HG03045 (cell line): Measurements from ENCODE around the gene TMEM238.
"Not testable (repeated sequence)": the region's sequence is repeated elsewhere in the genome, so short reads cannot be mapped to it uniquely, and the experiment has no call there.

Experiments
- ATAC-seq: cut with Tn5 transposase; IDR thresholded peaks from one replicate; pipeline ENCODE4 v1.9.1; 2021; ENCODE audit warnings: mild to moderate bottlenecking, moderate library complexity; ENCODE audit not compliant: unreplicated experiment

The TMEM238 gene

DNA sequence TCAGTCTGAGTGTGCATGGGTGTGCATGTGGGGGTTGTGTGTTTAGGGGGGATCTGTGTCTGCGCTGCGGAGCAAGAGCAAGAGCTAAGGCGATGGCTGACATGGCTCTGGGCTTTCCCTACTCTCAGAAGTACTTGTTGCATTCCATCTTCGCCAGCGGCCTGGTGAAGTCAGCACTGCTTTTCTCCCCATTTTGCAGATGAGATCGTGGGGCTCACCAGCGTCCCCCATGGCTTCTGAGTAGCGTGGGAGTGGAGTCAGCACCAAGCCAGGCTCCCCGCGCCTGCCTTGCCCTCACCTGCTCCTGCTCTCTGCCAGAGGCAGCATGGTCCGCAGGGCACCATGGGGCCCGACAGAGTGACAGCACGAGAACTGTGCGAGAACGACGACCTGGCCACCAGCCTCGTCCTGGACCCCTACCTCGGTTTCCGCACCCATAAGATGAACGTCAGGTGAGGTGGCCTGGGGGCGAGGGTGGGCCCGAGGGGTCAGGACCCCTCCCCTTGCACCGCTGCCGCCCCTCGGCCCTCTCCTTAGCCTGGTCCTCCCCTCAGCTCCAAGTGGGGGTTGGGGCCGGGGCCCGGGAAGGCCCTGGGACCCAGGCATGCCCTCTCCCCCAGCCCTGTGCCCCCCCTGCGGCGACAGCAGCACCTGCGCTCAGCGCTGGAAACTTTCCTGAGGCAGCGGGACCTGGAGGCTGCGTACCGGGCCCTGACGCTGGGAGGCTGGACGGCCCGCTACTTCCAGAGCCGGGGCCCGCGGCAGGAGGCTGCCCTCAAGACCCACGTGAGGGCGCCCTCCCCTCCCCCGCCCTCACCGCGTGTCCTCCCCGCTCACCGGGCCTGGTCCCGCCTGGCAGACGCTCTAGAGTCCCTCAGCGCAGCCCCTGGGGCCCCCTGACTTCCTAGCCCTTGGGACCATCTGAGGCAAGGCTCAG is 42.2 kb downstream of the TMEM238 start:
- no peak for ATAC-seq

DNA sequence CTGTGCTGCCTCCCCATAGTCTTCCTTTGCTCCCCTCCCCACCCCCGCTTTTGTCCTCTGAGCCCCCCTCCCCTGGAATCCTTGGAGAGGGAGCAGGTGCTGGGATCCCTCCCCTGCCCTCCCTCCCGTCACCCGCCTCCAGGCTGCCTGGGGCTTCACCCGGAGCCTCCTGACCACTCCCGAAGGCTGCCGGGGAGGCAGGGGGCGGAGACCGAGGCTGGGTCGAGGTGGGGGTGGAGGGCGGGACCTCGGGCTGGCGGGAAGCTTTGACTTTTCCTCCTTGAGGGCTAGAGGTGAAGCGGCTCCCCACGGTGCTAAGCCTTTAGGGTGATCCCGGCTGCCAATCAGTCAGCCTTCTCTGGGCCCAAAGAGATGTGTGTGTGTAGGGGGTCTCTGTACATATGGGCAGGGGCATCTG is 42.9 kb downstream of the TMEM238 start:
- ATAC-seq: no peak

DNA sequence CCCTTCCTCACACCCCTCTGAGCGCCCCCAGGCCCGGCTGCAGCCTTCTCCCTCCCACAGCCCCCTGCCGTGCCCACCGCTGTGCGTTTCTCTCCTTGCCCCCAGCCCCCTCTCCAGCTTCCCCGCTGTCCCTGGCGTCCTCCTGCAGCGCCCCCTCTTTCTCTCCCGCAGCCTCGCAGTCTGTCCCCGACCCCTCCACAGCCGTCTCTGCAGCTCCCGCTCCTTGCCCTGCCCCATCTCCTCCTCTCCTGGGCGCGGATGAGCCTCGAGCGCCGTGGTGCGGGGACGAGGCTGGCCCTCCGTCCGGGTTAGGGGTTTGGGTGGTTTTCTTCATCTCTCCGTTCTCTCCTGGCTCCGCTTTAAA is 43.3 kb downstream of the TMEM238 start:
- no peak for ATAC-seq

DNA sequence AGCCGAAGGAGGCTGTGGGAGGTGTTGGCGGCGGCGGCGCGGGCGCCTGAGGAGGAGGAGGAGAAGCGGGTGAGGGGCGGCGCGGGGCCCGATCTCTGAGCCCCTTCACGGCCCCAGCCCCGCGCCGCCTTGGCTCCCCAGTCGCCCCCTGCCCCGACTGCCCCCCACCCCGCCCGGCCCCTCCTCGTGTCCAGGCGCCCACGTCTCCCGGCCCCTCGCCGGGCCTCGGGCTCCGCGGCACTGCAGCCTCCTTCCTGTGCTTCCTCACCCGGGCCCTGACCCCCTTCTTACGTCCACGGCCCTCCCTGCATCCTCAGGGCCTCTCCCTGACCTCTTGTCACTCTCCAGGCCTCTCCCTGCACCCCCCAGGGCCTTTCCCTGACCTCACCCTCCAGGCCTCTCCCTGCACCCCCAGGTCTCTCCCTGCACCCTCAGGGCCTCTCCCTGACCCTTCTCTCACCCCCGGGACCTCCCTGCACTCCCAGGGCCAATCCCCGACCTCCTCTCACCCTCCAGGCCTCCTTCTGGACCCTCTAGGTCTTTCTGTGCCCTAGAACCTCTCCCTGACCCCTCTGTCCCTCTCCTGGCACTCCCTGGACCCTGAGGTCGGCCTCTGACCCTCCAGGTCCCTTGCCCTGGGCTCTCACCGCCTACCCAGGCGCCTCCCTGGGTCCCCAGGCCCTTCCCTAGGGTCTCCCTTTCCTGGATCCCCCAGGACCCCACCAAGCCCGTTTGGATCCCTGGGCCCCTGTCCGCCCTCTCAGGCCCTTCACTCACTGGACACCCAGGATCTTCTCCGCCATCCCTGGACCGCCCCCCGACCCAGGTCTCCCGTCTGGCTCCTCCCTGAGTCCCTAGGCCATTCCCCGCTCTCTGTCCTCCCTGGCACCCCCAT is 44.0 kb downstream of the TMEM238 start:
- no peak for ATAC-seq

DNA sequence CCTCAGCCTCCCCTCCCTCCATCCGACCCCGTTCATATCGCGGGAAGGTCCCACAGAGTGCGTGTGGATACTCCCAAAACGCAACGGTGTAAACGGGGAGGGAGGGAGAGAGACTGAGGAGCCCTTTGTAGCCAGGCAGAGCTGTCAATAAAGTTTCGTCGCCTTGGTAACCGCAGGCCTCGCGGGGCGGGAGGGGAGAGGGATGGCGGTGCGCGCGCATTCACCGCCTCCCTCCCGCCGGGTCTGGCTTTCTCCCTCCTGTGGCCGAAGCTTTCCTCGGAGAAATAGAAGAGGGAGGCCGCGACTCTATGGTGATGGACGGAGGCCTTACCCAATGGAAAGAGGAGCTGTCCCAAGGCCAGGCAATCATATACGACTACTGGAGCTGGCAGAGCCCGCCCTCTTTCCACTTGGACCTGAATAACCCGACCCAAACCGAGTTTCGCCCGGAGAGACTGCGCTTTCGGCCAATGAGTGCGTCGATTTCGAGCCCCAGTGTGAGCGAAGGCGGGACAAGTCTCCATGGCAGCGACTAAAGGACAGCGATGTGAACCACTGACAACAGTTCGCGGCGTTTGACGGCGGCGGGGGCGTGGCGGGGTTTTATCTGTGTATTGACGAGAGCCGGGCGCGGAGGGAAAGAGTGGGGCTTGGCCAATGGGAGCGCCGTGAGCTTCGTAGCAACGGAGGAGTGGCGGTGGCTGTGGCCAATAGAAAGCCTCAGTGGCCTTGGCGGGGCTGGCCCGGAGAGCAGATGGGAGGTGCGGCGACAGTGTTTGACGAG is 44.8 kb downstream of the TMEM238 start, which contains the start of gene KMT5C:
KMT5C (plus strand) TSS at position 772 of the 784 bp plus-strand sequence. CDS start 2,061 bp downstream, outside the sequence.
- ATAC-seq: peak; percentile 83

DNA sequence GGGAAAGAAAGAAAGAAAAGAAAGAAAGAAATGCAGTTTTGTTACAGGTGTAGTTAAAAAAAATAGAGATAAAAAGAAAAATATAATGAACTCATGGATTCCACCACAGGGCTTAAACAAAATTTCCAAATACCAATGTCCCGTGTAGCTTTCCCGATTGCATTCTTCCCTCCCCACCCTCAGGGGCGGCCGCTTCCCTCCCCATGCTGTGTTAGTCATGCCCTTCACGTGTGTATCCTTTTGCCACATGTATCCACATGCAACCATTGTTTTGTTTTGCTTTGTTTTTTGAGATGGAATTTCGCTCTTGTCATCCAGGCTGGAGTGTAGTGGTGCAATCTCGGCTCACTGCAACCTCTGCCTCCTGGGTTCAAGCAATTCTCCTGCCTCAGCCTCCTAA is 48.0 kb downstream of the TMEM238 start:
- ATAC-seq: no peak

DNA sequence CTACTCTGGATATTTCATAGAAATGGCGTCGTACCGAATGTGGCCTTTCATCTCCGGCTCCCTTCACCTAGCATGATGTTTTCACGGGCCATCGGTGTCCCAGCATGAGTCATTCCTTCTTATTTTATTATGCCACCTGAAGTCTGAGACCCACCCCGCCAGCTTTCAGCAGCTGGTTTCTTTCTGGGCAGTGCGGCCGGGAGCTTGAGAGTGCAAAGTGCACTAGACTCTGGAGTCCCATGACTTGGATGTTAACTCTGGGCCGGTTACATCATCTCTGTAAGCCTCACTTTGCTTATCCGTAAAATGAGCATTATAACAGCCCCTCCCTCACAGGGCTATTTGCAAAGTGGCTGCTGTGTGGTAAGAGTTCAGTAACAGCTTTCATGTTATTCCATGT is 50.2 kb downstream of the TMEM238 start:
- no peak for ATAC-seq

DNA sequence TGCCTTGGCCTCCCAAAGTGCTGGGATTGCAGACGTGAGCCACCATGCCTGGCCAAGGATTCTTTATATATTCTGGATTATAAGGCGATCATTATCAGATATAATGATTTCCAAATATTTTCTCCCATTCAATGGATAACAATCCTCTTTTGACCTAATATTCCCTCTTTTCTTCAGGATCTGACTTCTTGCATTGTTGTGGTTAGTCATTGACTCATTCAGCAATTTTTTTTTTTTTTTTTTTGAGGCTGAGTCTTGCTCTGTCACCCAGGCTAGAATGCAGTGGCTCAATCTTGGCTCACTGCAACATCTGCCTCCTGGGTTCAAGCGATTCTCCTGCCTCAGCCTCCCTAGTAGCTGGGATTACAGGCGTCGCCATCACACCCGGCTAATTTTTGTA is 54.3 kb downstream of the TMEM238 start:
- ATAC-seq: not testable (repeated sequence)
